ENCODE data around the gene GABRG3.

GABRG3 gene

GRCh38 chr15:27433604-27434003, 462.6 kb downstream of the GABRG3 start:
- DNase-seq = no peak

DNA sequence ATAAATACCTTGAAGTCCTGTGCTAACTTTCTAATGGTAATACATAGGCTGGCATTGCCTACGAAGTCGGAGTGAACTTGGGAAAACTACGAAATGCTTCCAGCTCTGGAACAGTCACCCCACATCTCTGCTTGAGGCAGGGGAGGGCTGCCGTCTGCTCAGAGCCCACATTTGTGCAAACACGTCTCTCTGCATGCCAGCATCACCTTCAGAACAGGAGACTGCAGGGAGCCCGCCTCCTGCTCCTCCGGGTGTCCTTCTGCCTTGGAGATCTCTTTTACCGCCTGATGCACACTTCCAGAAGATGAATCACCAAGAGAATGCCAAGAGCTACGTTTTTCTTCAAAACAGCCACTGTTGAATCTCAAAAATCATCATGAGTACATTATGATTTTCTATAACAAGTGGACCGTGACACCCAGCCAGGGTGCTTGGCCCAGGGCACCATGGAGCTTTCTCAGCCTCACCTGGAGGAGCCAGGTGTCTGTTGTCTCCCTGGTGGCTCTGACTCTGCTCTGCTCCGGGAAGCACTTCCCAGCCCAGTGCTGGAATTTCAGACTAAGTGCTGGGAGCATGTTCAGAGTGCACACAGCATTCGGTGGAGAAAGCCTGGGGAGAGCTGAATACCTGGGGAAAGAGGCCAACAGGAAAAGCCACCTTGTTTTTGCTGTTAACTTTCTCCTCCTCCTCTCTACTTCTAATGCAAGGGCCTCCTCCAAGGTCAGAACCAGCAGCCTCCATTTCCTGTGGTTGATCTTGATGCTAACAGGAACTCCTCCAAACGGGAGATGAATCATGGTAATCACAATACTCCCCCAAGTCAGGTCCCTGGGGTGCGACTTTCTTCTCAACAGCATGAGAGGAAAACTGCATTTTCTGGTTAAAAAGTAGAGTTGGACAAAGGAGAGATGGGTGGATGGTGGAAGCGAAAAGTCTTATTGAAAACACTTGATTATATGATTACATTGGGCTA, 467.7 kb downstream of the GABRG3 start:
- DNase-seq = no peak

- no peak for DNase-seq
Measured at GRCh38 chr15:27441120-27441519, 470.1 kb downstream of the GABRG3 start.

DNA sequence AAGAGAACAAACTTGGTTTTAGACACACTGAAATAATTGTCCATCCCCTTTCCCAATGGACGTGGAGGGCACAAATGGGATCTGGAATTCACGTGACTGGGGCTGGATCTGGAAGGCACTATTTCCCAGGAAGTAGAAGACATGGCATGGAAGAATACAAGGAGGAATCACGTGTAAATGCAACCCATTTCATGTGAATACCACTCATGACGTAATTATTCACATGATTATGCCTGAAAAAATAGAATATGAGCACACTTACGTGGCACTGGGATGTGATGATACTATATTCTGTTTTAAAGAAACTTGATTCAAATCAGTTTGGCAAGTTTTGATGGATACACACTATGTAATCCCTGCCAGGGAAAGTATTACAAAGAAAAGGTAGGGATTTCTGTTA, 477.3 kb downstream of the GABRG3 start:
- DNase-seq = no peak

DNA sequence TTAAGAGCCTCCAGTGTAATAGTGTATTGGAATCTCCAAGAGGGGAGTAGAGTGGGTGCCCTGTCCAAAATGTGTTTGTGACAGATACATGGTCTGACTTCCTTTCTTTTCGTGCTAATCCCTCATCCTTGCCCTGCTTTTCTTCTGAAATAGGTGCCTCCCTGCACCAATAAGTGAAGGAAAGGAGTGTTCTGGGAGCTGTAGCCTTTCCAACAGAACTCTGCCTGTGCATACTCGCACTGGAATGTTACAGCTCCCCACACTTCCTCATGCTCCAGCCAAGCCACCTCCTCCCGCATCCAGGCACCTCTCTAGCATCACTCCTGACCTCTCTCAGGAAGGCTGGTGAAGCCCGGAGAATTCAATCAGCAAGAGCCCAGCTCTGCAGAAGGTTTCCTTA, 478.0 kb downstream of the GABRG3 start:
- DNase-seq = no peak

DNA sequence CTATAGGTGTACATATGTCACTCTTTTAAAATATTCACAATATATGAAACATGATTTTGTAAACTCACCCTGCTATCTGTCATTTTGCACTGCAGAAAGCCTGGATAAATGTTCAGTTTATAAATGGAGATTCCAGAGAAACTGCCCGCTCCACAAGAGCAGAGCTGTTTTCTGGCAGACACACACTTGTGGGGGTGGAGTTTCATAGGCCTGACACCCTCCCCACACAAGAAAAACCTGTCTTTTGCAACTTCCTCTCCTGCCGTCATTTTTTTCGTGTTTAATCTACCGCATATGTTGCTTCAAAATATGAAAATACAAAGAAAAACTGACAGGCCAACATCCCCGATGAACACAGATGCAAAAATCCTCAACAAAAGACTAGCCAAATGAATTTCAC, 479.0 kb downstream of the GABRG3 start:
- DNase-seq = no peak

DNA sequence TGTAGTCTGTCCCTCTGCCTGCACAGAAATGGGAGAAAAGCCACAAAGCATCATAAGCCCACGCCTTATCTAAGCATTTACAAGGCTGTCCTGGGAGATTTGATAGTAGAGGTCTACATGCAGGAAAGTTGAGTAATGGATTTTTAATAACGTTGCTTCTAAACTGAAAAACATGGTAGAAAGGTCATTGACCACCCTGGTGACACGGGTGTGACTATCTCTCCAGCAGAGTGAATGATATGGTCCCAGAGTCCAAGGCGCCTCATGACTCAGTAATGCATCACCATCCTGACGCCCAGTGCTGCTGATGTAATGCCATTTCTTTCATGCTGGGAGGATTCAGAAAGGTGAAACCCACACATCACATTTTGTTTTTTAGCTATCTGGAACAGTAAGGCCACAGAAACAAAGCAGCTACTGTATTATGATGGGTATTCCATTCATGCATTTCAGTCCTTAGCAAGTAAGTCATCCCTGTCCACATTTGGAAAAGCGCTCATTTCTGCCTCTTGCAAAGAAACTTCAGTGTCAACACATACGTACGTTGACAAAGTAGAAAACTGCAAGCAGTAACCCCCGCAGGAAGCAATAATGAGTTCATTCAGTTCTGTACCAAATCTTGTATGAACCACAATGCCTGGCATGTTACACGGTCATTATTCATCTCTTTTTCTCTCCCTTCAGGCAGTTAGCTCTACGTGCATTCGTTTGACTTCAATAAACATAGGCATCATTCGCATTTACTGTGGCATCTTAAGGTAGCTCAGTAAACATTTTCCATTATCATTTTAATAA, 483.5 kb downstream of the GABRG3 start:
- DNase-seq = no peak

DNA sequence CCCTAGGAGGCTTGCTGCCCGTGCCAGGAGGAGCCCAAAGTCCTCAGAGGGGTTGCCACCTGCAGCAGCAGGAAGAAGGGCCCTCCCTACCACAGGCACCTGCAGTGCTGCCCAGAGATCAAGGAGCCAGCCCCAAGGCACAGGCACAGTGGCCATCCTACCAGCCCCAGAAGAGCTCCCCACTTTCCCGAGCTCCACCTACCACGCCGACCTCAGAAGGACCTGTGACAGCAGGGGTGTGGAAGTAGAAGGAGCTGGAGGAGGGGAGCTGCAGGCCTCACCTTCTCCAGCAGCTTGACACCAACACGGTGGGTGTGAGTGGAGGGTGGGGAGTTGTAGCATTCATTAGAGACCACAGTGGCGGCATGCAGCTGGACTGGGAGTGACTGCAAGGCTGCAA, 485.8 kb downstream of the GABRG3 start:
- DNase-seq = no peak

- no peak for DNase-seq
Measured at GRCh38 chr15:27457766-27458165, 486.8 kb downstream of the GABRG3 start.

DNA sequence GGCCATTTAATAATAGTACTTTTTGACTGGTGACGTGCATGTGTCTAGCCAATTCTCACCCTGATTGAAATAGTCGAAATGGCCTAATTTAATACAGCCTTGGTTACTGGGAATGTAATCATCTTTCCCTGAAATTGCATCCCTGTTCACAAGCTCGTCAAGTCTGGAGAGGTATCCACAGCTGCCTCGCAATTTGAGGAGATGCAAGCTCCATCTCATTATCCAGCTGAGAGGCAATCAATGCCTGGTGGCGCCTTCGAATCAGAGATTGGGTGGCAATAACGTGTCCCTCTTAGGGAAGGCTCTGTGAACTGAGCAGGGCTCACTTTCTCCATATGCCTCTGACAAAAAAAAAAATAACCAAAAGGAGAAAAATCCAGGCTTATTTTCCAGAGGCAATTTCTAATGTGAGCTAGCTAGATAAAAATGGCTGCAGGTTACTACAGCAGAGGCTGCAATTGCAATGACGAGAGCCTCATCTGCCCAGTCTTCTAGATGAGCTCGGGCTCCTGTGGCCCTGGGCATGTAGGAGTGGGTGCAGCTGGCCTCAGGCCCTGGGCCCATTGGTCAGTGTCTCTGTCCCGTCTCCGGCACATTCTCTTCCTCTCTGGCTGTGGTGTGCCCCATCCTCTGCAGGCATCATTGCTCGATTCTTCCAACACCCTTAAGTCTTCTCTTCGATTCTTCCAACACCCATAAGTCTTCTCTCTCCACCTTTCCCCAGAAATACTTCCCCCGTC, 487.5 kb downstream of the GABRG3 start:
- no peak for DNase-seq

DNA sequence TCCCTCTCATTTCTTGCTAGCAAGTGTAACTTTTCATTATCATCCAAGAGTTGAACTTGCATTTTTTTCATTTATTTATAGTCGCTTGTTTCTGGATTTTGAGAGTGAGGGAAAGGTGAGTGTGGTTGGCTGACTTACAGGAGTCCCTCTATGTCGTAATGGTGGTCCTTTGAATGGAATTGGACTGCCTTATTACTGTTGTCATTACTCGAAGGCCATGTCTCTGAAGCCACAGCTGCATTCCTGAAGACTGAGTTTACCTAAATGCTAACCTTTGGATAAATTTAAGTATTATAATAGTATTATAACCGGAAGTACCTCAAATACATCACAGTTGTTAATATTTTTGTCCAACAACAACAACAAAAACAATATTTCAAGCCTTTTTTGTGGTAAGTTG, 488.9 kb downstream of the GABRG3 start:
- no peak for DNase-seq

DNA sequence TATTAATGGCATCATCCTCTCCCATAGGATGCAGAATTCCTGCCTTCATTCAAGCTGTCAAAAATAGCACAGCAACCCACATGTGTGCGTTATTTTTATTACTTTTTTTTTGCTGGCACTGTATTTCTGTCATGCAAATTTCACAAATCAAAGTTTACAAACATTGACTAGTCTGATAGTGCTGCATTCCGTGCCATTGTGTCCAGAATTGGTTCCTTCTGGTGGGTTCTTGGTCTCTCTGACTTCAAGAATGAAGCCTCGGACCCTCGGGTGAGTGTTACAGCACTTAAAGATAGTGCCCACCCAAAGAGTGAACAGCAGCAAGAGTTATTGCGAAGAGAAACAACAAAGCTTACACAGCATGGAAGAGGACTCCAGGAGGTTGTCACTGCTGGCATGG, 490.2 kb downstream of the GABRG3 start:
- no peak for DNase-seq

DNA sequence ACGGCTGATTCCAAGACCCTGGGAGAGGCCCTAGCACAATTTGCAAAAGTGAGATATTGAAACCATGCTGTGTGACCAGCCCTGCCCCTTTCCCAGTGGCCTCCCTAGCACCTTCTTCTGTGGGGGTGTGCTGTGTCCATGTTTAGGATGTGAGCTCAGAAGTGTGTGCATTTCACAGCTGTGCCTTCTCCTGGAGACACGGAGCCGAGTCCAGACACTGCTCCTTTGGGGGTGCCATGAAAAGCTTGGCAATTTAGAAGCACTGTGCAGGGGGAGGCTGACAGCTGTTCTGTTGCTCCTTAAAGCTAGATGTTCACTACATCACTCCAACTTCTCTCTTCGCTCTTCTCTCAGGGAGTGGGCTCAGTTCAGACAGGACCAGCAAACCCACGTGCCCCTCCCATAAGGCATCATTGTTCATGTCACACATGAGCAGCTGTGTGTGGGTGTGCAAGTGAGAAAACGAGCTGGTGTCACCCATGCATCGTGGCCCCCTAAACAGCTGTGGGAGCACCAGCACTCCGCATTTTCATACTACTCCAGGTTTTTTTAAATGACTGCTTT, 492.6 kb downstream of the GABRG3 start:
- DNase-seq = no peak

DNA sequence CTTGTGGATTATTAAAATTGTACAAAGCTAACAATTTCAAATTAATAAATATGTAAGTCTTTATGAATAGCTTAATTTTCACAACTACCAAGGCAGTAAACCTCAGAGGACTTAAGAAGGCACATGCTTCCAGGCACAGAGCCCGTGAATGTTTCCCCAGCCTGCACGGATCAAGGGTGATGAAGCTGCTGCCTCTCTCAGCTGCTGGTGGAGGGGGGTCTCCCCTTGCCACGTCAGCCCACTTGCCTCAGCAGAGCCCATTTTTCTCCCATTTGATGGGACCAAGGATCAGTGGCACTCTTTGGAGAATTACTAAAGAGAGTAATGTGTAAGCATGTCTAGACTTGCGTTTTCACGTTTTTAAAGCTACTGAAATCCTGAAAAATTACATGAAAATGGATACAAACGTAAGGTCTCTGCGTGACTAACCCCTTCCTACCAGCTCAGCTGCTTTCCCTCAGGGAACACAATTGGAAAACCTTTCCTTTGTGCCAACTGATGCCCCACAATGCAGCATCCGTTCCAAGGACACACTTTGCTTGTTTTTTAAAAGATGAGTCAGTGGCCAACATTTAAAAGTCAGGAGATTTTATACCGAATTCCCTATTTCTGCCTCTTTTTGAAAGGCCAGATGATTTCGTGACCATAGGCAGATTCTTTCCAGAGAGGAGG, 494.1 kb downstream of the GABRG3 start:
- no peak for DNase-seq

- DNase-seq = no peak
Measured at GRCh38 chr15:27466758-27467157, 495.8 kb downstream of the GABRG3 start.

DNA sequence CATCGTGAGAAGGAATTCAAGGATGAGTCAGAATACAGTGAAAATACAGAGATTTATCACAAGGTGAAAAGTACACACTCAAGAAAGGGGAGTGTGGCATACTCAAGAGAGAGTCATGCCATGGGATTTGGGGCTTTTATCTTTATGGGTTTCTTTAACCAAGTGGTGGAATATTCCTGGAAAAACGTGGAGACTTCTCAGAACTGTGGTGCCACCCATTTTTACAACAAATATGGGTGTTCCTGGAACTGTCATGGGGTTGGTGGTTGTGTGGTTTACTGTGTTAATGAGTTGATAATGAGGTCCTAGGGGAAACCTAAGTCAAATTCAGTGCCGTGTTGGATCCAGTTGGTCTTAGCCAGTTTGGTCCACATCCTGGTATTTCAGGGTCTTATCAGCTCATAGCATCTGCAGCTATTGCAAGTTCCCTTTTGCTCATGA, 497.2 kb downstream of the GABRG3 start:
- DNase-seq = no peak

DNA sequence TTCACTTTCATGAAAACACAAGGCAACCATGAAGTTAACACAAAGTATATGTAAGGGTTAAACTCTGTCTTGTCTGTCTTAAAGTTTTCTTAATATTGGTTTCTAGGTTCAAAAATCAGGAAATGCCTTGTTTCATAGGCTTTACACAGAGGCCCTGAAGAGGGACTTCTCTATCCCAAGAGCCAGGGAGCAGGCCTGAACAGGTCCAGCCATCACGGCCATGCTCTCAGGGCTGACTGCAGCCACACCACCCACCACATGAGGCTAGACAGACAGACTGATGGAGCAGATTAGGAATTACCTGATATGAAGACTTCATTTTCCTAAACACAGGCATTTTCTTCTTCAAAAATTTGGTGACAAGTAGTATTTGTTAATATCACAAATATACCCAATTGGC, 502.9 kb downstream of the GABRG3 start:
- no peak for DNase-seq

- no peak for DNase-seq
Measured at GRCh38 chr15:27475395-27475794, 504.4 kb downstream of the GABRG3 start.

DNA sequence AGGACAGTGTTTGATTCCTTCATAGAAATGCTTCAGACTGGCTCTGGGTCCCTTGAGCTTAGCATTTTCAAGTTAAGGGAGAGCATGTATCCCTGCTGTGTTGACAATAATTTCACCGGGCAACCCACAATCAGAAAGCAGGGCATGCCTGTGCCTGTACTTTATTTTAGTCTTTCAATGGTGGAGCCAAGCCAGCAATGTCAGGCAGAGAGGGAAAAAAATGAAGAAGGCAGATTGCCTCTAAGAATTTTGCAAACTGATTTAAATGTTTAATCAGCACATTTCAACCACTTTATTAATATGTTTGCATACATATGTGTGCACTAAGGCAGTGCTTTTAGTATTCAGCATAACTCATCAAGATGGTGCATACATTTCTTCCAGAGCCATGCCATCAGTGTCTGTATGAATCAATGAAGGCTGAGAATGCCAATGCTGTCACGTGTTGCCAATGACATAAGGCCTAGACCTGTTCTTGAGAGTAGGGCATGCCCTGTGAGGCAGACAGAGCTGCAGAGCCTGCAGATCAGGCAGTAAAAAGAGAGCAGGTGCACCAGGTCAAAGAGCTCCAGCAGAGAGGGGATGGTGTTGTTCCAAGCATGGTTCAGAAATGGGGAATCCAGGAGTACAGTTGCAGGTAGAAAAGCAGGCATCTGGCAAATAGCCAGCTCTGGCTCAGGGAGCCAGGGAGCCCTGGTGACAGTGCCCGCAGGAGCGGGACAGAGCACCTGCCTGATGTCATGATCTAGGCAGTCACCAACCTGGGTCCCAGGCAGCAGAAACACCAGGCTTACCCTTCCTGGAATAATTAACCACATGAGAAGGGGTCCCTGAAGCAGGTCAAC, 508.5 kb downstream of the GABRG3 start:
- DNase-seq = no peak

GRCh38 chr15:27480141-27480530, 509.2 kb downstream of the GABRG3 start:
- DNase-seq = no peak

DNA sequence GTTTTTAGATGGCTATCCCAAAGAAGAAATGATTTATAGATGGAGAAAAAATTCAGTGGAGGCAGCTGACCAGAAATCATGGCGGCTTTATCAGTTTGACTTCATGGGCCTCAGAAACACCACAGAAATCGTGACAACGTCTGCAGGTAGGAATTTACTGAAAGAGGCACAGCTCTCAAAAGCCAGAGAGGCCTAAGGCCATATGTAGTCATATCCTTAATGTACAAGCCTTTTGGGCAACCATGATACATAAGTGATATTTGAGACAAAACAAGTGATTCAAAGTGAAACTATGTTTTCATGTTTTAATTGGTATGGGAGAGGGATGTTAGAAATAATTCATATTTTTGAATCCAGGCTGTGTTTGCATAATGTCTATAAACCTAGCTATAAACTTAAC, 509.7 kb downstream of the GABRG3 start:
- DNase-seq = no peak

Measured in stimulated activated CD4-positive, alpha-beta T cell treated with anti-CD3 and anti-CD28 coated beads, Interleukin-1b, Interleukin-23, amount 100 ng/mL, for 48 hours (primary cell).